ENCODE results near the gene GPSM1.
"Not testable (repeated sequence)": the region's sequence is repeated elsewhere in the genome, so short reads cannot be mapped to it uniquely, and the experiment has no call there.

GRCh38 chr9:136405904-136406303, 78.6 kb downstream of the GPSM1 start:
- not testable (repeated sequence) for TF ChIP-seq GABPB1 (CRISPR knock-in tag; IDR thresholded peaks at IDR 0.05); CTCF (IDR thresholded peaks at IDR 0.05)

Data from WTC11 (cell line).